ENCODE measurements around the gene TMEM168. TPM values are rescaled to one million over a fixed set of nuclear protein-coding genes. Genes with fewer than 3 reads are reported as not detected.

TMEM168 gene
- total RNA-seq, 2 donors from 2014 or later: 38.6 to 41.3 TPM

DNA sequence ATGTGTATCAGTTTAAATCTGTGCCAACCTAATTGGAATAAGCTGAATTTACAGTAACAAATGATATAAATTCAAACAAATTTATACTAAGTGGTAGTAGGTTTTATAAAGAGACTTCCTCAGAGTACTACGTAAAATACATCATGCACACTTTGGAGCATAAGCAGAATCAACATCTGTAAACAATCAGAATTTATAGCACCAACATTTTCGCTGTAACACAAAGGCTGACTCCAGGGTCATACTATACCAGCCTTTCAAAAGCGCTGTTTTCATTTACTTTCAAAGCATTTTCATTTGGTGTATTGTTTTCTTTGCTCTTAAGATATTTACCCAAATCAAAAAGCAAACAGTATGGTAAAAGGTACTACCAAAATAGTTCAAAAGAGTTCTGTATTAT lies 29.3 kb upstream of the TMEM168 start:
- Histone ChIP-seq H3K4me3 (no peak overlapping the region), H3K36me3 (no peaks in the 10 kb centered on the region), H3K9me3 (no peaks in the 10 kb centered on the region), H3K27me3 (no peaks in the 10 kb centered on the region), H3K4me1 (no peaks in the 10 kb centered on the region), H3K9ac (ENCODE audit: low read depth in 2 of 2, low read length in 2 of 2) (no peak overlapping the region), H3K27ac (no peak overlapping the region)
- DNase-seq: no peak
- intact Hi-C loops (cut with DNase I): no loop called here
- TF ChIP-seq, protein P1, sequence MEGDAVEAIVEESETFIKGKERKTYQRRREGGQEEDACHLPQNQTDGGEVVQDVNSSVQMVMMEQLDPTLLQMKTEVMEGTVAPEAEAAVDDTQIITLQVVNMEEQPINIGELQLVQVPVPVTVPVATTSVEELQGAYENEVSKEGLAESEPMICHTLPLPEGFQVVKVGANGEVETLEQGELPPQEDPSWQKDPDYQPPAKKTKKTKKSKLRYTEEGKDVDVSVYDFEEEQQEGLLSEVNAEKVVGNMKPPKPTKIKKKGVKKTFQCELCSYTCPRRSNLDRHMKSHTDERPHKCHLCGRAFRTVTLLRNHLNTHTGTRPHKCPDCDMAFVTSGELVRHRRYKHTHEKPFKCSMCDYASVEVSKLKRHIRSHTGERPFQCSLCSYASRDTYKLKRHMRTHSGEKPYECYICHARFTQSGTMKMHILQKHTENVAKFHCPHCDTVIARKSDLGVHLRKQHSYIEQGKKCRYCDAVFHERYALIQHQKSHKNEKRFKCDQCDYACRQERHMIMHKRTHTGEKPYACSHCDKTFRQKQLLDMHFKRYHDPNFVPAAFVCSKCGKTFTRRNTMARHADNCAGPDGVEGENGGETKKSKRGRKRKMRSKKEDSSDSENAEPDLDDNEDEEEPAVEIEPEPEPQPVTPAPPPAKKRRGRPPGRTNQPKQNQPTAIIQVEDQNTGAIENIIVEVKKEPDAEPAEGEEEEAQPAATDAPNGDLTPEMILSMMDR (IDR thresholded peaks at IDR 0.05): no peak

DNA sequence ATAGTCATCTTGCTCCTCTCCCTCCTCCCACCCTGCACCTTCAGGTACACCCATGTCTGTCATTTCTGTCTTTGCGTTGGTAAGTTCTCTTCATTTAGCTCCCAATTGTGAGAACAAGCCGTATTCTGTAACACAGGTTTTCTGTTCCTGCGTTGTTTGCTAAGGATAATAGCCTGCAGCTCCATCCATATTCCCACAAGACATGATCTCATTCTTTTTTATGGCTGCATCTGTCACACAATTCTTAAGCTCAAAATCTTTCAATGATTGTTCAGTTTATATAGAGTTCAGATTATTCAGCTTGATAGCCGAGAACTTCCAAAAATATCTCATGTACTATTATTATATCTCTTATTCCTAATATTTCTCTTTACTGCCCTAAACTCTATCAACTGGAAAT lies 16.0 kb upstream of the TMEM168 start:
- no peaks in the 10 kb centered on the region for H3K9me3 ChIP-seq
- no peak overlapping the region for H3K4me3 ChIP-seq
- no peaks in the 10 kb centered on the region for H3K27me3 ChIP-seq
- H3K9ac ChIP-seq (ENCODE audit: low read depth in 2 of 2, low read length in 2 of 2): no peak overlapping the region
- no peak overlapping the region for H3K27ac ChIP-seq
- TF ChIP-seq, protein P1 (IDR thresholded peaks at IDR 0.05): no peak
- intact Hi-C loops (cut with DNase I): no loop called here
- DNase-seq: no peak
- no peaks in the 10 kb centered on the region for H3K4me1 ChIP-seq
- H3K36me3 ChIP-seq: no peaks in the 10 kb centered on the region

DNA sequence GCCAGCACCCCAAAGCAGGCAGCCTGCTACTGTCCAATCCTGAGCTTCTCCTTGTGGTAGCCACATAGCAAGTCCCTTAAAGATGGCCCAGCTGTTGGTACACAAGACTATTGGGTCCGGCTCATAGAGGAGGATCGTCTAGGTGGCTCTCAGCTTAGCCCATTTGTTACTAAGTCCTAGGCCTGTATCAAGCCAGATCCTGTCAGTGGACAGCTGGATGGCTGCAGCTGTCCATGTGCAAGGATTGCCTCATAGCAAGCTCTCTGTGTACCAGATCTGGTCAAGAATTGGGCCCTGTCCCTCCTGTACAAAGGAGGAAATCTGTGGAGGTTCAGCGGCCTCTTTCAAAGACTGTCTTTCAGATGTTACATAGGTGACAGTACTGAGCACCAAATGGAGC lies 12.2 kb upstream of the TMEM168 start:
- H3K27ac ChIP-seq: no peak overlapping the region
- no peak overlapping the region for H3K9ac ChIP-seq (ENCODE audit: low read depth in 2 of 2, low read length in 2 of 2)
- H3K4me1 ChIP-seq: no peaks in the 10 kb centered on the region
- TF ChIP-seq, protein P1 (IDR thresholded peaks at IDR 0.05): no peak
- H3K4me3 ChIP-seq: no peak overlapping the region
- no peaks in the 10 kb centered on the region for H3K27me3 ChIP-seq
- no peaks in the 10 kb centered on the region for H3K9me3 ChIP-seq
- DNase-seq: no peak
- no peaks in the 10 kb centered on the region for H3K36me3 ChIP-seq
- intact Hi-C loops (cut with DNase I): no loop called here

DNA sequence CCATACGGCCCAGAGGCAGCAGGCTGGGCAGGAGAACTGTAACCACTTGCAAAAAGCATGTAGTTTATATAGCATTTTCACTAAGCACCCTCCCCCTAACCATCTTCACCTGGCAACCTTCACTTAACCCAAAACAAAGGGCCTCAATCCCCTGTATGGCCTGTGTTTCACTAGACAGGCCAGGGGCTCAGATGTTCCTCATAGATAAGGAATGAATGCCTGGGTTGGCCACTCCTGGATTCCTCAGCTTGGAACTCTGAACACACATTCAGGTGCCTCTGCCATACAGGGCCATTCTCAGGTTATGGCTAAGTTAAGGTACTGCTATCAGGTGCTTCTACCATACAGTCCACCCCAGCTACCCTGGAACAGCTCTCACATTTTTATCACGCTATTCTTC lies 10.3 kb upstream of the TMEM168 start:
- Histone ChIP-seq H3K27ac (no peak overlapping the region), H3K9me3 (no peaks in the 10 kb centered on the region), H3K36me3 (no peaks in the 10 kb centered on the region), H3K27me3 (no peaks in the 10 kb centered on the region), H3K9ac (ENCODE audit: low read depth in 2 of 2, low read length in 2 of 2) (no peak overlapping the region), H3K4me1 (no peaks in the 10 kb centered on the region), H3K4me3 (no peak overlapping the region)
- TF ChIP-seq, protein P1 (IDR thresholded peaks at IDR 0.05): no peak
- no peak for DNase-seq
- intact Hi-C loops (cut with DNase I): no loop called here

DNA sequence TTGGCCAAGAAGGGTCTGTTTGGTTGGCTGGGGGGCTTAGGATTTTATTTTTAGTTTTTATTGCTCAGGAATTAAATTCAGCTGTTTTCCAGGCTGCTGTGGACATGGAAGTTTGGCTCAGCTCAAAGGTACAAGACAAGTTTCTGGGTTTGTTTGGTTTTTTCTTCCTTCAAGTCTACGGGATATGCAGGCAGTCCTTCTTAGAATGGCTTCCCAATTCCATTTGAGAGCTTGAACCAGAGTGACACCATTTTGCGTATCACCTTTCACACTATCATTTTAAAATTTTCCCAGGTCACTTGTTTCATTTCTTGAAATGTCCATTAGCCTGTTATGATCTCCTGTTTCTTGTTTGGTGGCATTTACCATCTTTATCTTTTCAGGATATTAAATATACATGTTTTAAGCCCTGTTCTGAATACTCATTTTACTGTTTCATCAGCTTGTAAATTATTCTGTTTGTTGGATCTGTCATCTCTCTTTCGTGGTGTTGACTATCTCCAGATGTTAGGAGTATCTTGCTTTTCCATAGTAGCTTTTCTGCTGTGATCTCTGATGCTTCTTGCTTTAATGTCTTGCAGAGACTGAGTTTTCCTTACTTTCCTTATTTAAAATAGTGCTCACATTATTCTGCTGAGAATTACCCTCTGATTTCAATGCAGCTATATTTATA lies 9.4 kb upstream of the TMEM168 start:
- Histone ChIP-seq H3K4me3 (no peak overlapping the region), H3K27ac (no peak overlapping the region), H3K36me3 (no peaks in the 10 kb centered on the region), H3K9ac (ENCODE audit: low read depth in 2 of 2, low read length in 2 of 2) (no peak overlapping the region), H3K9me3 (no peaks in the 10 kb centered on the region), H3K27me3 (no peaks in the 10 kb centered on the region), H3K4me1 (no peaks in the 10 kb centered on the region)
- TF ChIP-seq, protein P1 (IDR thresholded peaks at IDR 0.05): no peak
- intact Hi-C loops (cut with DNase I): no loop called here
- DNase-seq: no peak

Measured in colonic mucosa (tissue), 4 donors.